NT2/D1 (cell line): ENCODE measurements around the gene SFXN5.
A peak's percentile ranks its signal among the peaks of the same experiment; 100 is the strongest.

ENCODE experiments used
- DNase-seq: peaks from one replicate; pipeline ENCODE4 v3.0.0-alpha.2; 2011; ENCODE audit warnings: low read depth, low spot score
- H3K27me3 ChIP-seq: 2 replicates; pipeline ENCODE4 v1.6.0; 2011; ENCODE audit warnings: mild to moderate bottlenecking; ENCODE audit not compliant: insufficient read length, insufficient read depth
- H3K36me3 ChIP-seq: 2 replicates; pipeline ENCODE4 v1.6.1; 2011; ENCODE audit warnings: mild to moderate bottlenecking, low read length, mixed read lengths; ENCODE audit not compliant: insufficient read depth, insufficient read length
- H3K4me1 ChIP-seq: 2 replicates; pipeline ENCODE4 v1.5.1; 2011; ENCODE audit not compliant: insufficient read depth, insufficient read length
- H3K4me3 ChIP-seq: 2 replicates; pipeline ENCODE4 v1.5.1; 2011; ENCODE audit warnings: low read depth; ENCODE audit not compliant: insufficient read length
- H3K9ac ChIP-seq: 2 replicates; pipeline ENCODE4 v1.6.0; 2011; ENCODE audit warnings: low read depth; ENCODE audit not compliant: insufficient read length
- H3K9me3 ChIP-seq: 2 replicates; pipeline ENCODE4 v1.5.1; 2011; ENCODE audit warnings: mild to moderate bottlenecking, low read length; ENCODE audit not compliant: insufficient read depth
- SUZ12 ChIP-seq: IDR thresholded peaks from 2 replicates; pipeline ENCODE4 v1.6.1; 2011; ENCODE audit not compliant: insufficient read length, insufficient read depth; ENCODE audit errors: extremely low read depth
- YY1 ChIP-seq: IDR thresholded peaks from 2 replicates; pipeline ENCODE4 v1.6.1; 2011; ENCODE audit not compliant: insufficient read length, insufficient read depth
- ZNF274 ChIP-seq: IDR thresholded peaks from 2 replicates; pipeline ENCODE4 v1.6.1; 2011; ENCODE audit warnings: mild to moderate bottlenecking, low read depth, low read length

The SFXN5 gene

GRCh38 chr2:73112026-73112912 lies 40.8 kb upstream of the SFXN5 start:
- TF ChIP-seq ZNF274 (no peak), SUZ12 (no peak), YY1 (no peak)
- Histone ChIP-seq H3K4me1 (peaks cover 8% of the 10 kb centered on the region), H3K4me3 (peak overlapping the region; percentile 72), H3K36me3 (peaks cover 11% of the 10 kb centered on the region), H3K9me3 (no peaks in the 10 kb centered on the region), H3K27me3 (peaks cover 3% of the 10 kb centered on the region), H3K9ac (peak overlapping the region; percentile 86)
- no peak for DNase-seq

- no peaks in the 10 kb centered on the region for H3K9me3 ChIP-seq
- peaks cover 11% of the 10 kb centered on the region for H3K36me3 ChIP-seq
- TF ChIP-seq YY1 (no peak), ZNF274 (no peak), SUZ12 (no peak)
- H3K4me1 ChIP-seq: peaks cover 8% of the 10 kb centered on the region
- peak overlapping the region; percentile 72 for H3K4me3 ChIP-seq
- peaks cover 3% of the 10 kb centered on the region for H3K27me3 ChIP-seq
- peak overlapping the region; percentile 86 for H3K9ac ChIP-seq
- DNase-seq: no peak
Observed at GRCh38 chr2:73111073-73112025, 39.8 kb upstream of the SFXN5 start.

GRCh38 chr2:73110168-73111072 lies 38.9 kb upstream of the SFXN5 start:
- Histone ChIP-seq H3K9me3 (no peaks in the 10 kb centered on the region), H3K4me1 (peaks cover 8% of the 10 kb centered on the region), H3K36me3 (peaks cover 21% of the 10 kb centered on the region), H3K27me3 (peaks cover 3% of the 10 kb centered on the region), H3K9ac (peak overlapping the region; percentile 66), H3K4me3 (peak overlapping the region; percentile 72)
- DNase-seq: no peak
- no peak for TF ChIP-seq SUZ12
- no peak for TF ChIP-seq ZNF274
- TF ChIP-seq YY1: no peak

GRCh38 chr2:73109431-73110167 lies 38.1 kb upstream of the SFXN5 start:
- H3K36me3 ChIP-seq: peaks cover 27% of the 10 kb centered on the region
- no peak overlapping the region for H3K9ac ChIP-seq
- TF ChIP-seq YY1 (no peak), ZNF274 (no peak), SUZ12 (no peak)
- no peaks in the 10 kb centered on the region for H3K9me3 ChIP-seq
- no peak overlapping the region for H3K4me3 ChIP-seq
- peaks cover 10% of the 10 kb centered on the region for H3K4me1 ChIP-seq
- peaks cover 3% of the 10 kb centered on the region for H3K27me3 ChIP-seq
- no peak for DNase-seq

- peaks cover 8% of the 10 kb centered on the region for H3K4me1 ChIP-seq
- DNase-seq: no peak
- H3K36me3 ChIP-seq: peaks cover 27% of the 10 kb centered on the region
- no peaks in the 10 kb centered on the region for H3K27me3 ChIP-seq
- TF ChIP-seq YY1 (no peak), SUZ12 (no peak), ZNF274 (no peak)
- no peaks in the 10 kb centered on the region for H3K9me3 ChIP-seq
- no peak overlapping the region for H3K9ac ChIP-seq
- H3K4me3 ChIP-seq: no peak overlapping the region
Observed at GRCh38 chr2:73107211-73107926, 35.9 kb upstream of the SFXN5 start.

GRCh38 chr2:73106791-73107190 lies 35.3 kb upstream of the SFXN5 start:
- no peak overlapping the region for H3K9ac ChIP-seq

More at GRCh38 chr2:73106791-73107190, 35.3 kb upstream of the SFXN5 start:
- no peak for DNase-seq
- Histone ChIP-seq H3K27me3 (no peaks in the 10 kb centered on the region), H3K36me3 (peaks cover 27% of the 10 kb centered on the region), H3K4me1 (peaks cover 8% of the 10 kb centered on the region), H3K9me3 (no peaks in the 10 kb centered on the region), H3K4me3 (no peak overlapping the region)
- TF ChIP-seq ZNF274 (no peak), YY1 (no peak), SUZ12 (no peak)
